Parathyroid adenoma (tissue), 2 donors: ENCODE data around the gene IFNL4.
"Not testable (repeated sequence)": the region's sequence is repeated elsewhere in the genome, so short reads cannot be mapped to it uniquely, and the experiment has no call there.

ENCODE experiments used
- H2AFZ ChIP-seq: fragments of 300-600 bp; sonication (generic); one replicate; pipeline ENCODE4 v1.7.0; 2017; ENCODE audit warnings: antibody characterized with exemption, mild to moderate bottlenecking
- H3K27ac ChIP-seq: fragments of 300-600 bp; sonication (generic); one replicate; pipeline ENCODE4 v1.7.0; 2017
- H3K27me3 ChIP-seq: fragments of 300-600 bp; sonication (generic); one replicate; pipeline ENCODE4 v1.7.0; 2017; ENCODE audit warnings: low read length; ENCODE audit not compliant: control insufficient read depth, insufficient read depth
- H3K36me3 ChIP-seq: fragments of 300-600 bp; sonication (generic); one replicate; pipeline ENCODE4 v1.7.0; 2017; ENCODE audit warnings: low read length; ENCODE audit not compliant: control insufficient read depth, insufficient read depth
- H3K4me1 ChIP-seq: fragments of 300-600 bp; sonication (generic); one replicate; pipeline ENCODE4 v1.7.0; 2017; ENCODE audit warnings: control low read depth
- H3K4me2 ChIP-seq: fragments of 300-600 bp; sonication (generic); one replicate; pipeline ENCODE4 v1.7.0; 2017; ENCODE audit warnings: low read length
- H3K4me3 ChIP-seq: fragments of 300-600 bp; sonication (generic); one replicate; pipeline ENCODE4 v1.7.0; 2017; ENCODE audit warnings: low read depth, low read length
- H3K79me2 ChIP-seq: fragments of 300-600 bp; sonication (generic); one replicate; pipeline ENCODE4 v1.7.0; 2017; ENCODE audit warnings: control low read depth
- H3K9ac ChIP-seq: fragments of 300-600 bp; sonication (generic); one replicate; pipeline ENCODE4 v1.7.0; 2017; ENCODE audit warnings: mild to moderate bottlenecking
- H3K9me3 ChIP-seq: fragments of 300-600 bp; sonication (generic); one replicate; pipeline ENCODE4 v1.7.0; 2017; ENCODE audit warnings: low read length; ENCODE audit not compliant: control insufficient read depth
- CTCF ChIP-seq: fragments of 300-600 bp; sonication (generic); IDR thresholded peaks from one replicate; pipeline ENCODE4 v1.7.0; 2017; ENCODE audit warnings: antibody characterized with exemption, mild to moderate bottlenecking
- donor health status: primary hyperparathyroidism.

Gene IFNL4

GRCh38 chr19:39217094-39217493 is 31.6 kb downstream of the IFNL4 start:
- H3K4me1 ChIP-seq, result no peaks in the 10 kb centered on the region
- H3K79me2 ChIP-seq, result no peaks in the 10 kb centered on the region
- H2AFZ ChIP-seq, result no peak overlapping the region
- H3K4me2 ChIP-seq, result no peak overlapping the region
- TF ChIP-seq CTCF, result no peak
- H3K4me3 ChIP-seq, result no peak overlapping the region
- no peak overlapping the region for H3K27ac ChIP-seq
- H3K9ac ChIP-seq, result no peak overlapping the region
- H3K36me3 ChIP-seq, result no peaks in the 10 kb centered on the region
- H3K27me3 ChIP-seq, result no peaks in the 10 kb centered on the region
- H3K9me3 ChIP-seq, result no peaks in the 10 kb centered on the region

- H3K27me3 ChIP-seq, result not testable (repeated sequence)
Observed at GRCh38 chr19:39215323-39215722, 33.3 kb downstream of the IFNL4 start.

GRCh38 chr19:39212375-39212742 is 36.3 kb downstream of the IFNL4 start:
- Histone ChIP-seq H3K4me1 (no peaks in the 10 kb centered on the region), H3K27ac (no peak overlapping the region), H3K9me3 (no peaks in the 10 kb centered on the region), H3K4me3 (no peak overlapping the region), H3K9ac (no peak overlapping the region), H3K36me3 (no peaks in the 10 kb centered on the region), H2AFZ (no peak overlapping the region), H3K79me2 (no peaks in the 10 kb centered on the region), H3K27me3 (no peaks in the 10 kb centered on the region), H3K4me2 (no peak overlapping the region)
- no peak for TF ChIP-seq CTCF

More at GRCh38 chr19:39215323-39215722, 33.3 kb downstream of the IFNL4 start:
- H3K4me3 ChIP-seq, H3K9ac ChIP-seq, H2AFZ ChIP-seq, H3K4me2 ChIP-seq, H3K36me3 ChIP-seq, H3K27ac ChIP-seq, H3K79me2 ChIP-seq, H3K4me1 ChIP-seq, H3K9me3 ChIP-seq: not testable (repeated sequence)

GRCh38 chr19:39211731-39212374 is 36.8 kb downstream of the IFNL4 start:
- no peak overlapping the region for H3K4me3 ChIP-seq
- no peak for TF ChIP-seq CTCF
- H3K9ac ChIP-seq, result no peak overlapping the region
- H3K27ac ChIP-seq, result no peak overlapping the region
- H3K36me3 ChIP-seq, result no peaks in the 10 kb centered on the region
- no peak overlapping the region for H2AFZ ChIP-seq
- H3K4me2 ChIP-seq, result no peak overlapping the region
- H3K9me3 ChIP-seq, result no peaks in the 10 kb centered on the region
- no peaks in the 10 kb centered on the region for H3K79me2 ChIP-seq
- H3K27me3 ChIP-seq, result no peaks in the 10 kb centered on the region
- no peaks in the 10 kb centered on the region for H3K4me1 ChIP-seq

GRCh38 chr19:39209196-39209595 is 39.5 kb downstream of the IFNL4 start:
- H3K27me3 ChIP-seq, result no peaks in the 10 kb centered on the region
- TF ChIP-seq CTCF, result no peak
- no peak overlapping the region for H3K4me3 ChIP-seq
- H3K4me1 ChIP-seq, result no peaks in the 10 kb centered on the region
- H2AFZ ChIP-seq, result no peak overlapping the region
- H3K27ac ChIP-seq, result no peak overlapping the region
- H3K9me3 ChIP-seq, result no peaks in the 10 kb centered on the region
- no peaks in the 10 kb centered on the region for H3K36me3 ChIP-seq
- H3K4me2 ChIP-seq, result no peak overlapping the region
- H3K9ac ChIP-seq, result no peak overlapping the region
- no peaks in the 10 kb centered on the region for H3K79me2 ChIP-seq
